Cardiac muscle cell (in vitro differentiated cells and primary cell): ENCODE results near the gene MPC1L. TPM values are rescaled to one million over a fixed set of nuclear protein-coding genes. Genes with fewer than 3 reads are reported as not detected.
"Not testable (repeated sequence)": the region's sequence is repeated elsewhere in the genome, so short reads cannot be mapped to it uniquely, and the experiment has no call there.

Experiments
- DNase-seq, 2 donors: peaks; one replicate each; pipeline versions ENCODE4 v3.0.0 to v3.0.0-alpha.2; 2010 to 2017; ENCODE audit warnings: low read depth in 1 of 2, low spot score in 1 of 2
- H3K27ac ChIP-seq: fragments of 200-600 bp; sonication (generic); 2 replicates; pipeline ENCODE4 v1.5.1; 2016
- H3K27me3 ChIP-seq: fragments of 200-600 bp; sonication (generic); 2 replicates; pipeline ENCODE4 v1.6.0; 2016; ENCODE audit warnings: control low read depth
- H3K36me3 ChIP-seq: fragments of 200-600 bp; sonication (generic); 2 replicates; pipeline ENCODE4 v1.5.1; 2016; ENCODE audit warnings: control low read depth
- H3K4me1 ChIP-seq: fragments of 200-600 bp; sonication (generic); 2 replicates; pipeline ENCODE4 v1.8.1; 2017; ENCODE audit warnings: low read depth, mild to moderate bottlenecking, mixed run types
- H3K4me3 ChIP-seq: fragments of 200-600 bp; sonication (generic); 2 replicates; pipeline ENCODE4 v1.5.1; 2016; ENCODE audit warnings: mild to moderate bottlenecking
- H3K9me3 ChIP-seq: fragments of 200-600 bp; sonication (generic); 2 replicates; pipeline ENCODE4 v1.5.1; 2017; ENCODE audit warnings: low read depth, mild to moderate bottlenecking, control low read depth
- CTCF ChIP-seq: IDR thresholded peaks from 2 replicates; pipeline ENCODE4 v1.5.1; 2012; ENCODE audit warnings: low read depth, mild to moderate bottlenecking, low read length
- polyA plus RNA-seq: library from polyadenylated mRNA; unstranded; fragments of >200 nt; fragmentation: Nextera tagmentation; extraction: Ambion mirVana; gene quantifications from 2 replicates; pipeline ENCODE4 v1.2.1, GENCODE V29; 2016
- total RNA-seq: library from RNA; depleted of rRNA; stranded (reverse); fragments of >200 nt; gene quantifications from 2 replicates; pipeline ENCODE4 v1.2.3, GENCODE V29; 2016

The MPC1L gene
- total RNA-seq = not detected in 2 replicates
- polyA plus RNA-seq = not detected in 2 replicates

- H3K36me3 ChIP-seq = no peaks in the 10 kb centered on the region
- no peaks in the 10 kb centered on the region for H3K4me1 ChIP-seq
- no peak within 1 kb of the TSS for H3K4me3 ChIP-seq
- no peak within 1 kb of the TSS for H3K27ac ChIP-seq
- H3K27me3 ChIP-seq = no peaks in the 10 kb centered on the region
- no peaks in the 10 kb centered on the region for H3K9me3 ChIP-seq
- DNase-seq = no peak
- TF ChIP-seq CTCF = no peak
Measured at GRCh38 chrX:40623139-40623536, at the start of gene MPC1L. TSS of gene MPC1L (plus strand) at chrX:40623428. CDS start at chrX:40623566, 138 bp downstream.

GRCh38 chrX:40573763-40574162, 49.5 kb upstream of the MPC1L start:
- DNase-seq = peak in 1 of 2 donors; percentile 33
- H3K4me3 ChIP-seq = no peak overlapping the region

GRCh38 chrX:40575411-40575810, 47.8 kb upstream of the MPC1L start:
- DNase-seq = peak in 1 of 2 donors; percentile 67
- H3K4me1 ChIP-seq, H3K4me3 ChIP-seq, H3K27ac ChIP-seq, H3K27me3 ChIP-seq, H3K9me3 ChIP-seq, H3K36me3 ChIP-seq: not testable (repeated sequence)

More at GRCh38 chrX:40573763-40574162, 49.5 kb upstream of the MPC1L start:
- Histone ChIP-seq H3K27ac (no peak overlapping the region), H3K36me3 (no peaks in the 10 kb centered on the region), H3K27me3 (no peaks in the 10 kb centered on the region), H3K9me3 (no peaks in the 10 kb centered on the region), H3K4me1 (no peaks in the 10 kb centered on the region)
- peak; percentile 59 for TF ChIP-seq CTCF

GRCh38 chrX:40576291-40576690, 46.9 kb upstream of the MPC1L start:
- no peaks in the 10 kb centered on the region for H3K9me3 ChIP-seq
- no peaks in the 10 kb centered on the region for H3K36me3 ChIP-seq
- H3K4me3 ChIP-seq = no peak overlapping the region
- no peaks in the 10 kb centered on the region for H3K4me1 ChIP-seq
- TF ChIP-seq CTCF = no peak
- H3K27ac ChIP-seq = no peak overlapping the region
- no peaks in the 10 kb centered on the region for H3K27me3 ChIP-seq
- DNase-seq = no peak

GRCh38 chrX:40578039-40578695, 45.1 kb upstream of the MPC1L start:
- Histone ChIP-seq H3K4me1 (peaks cover 4% of the 10 kb centered on the region), H3K9me3 (no peaks in the 10 kb centered on the region), H3K27ac (no peak overlapping the region), H3K36me3 (no peaks in the 10 kb centered on the region), H3K27me3 (no peaks in the 10 kb centered on the region), H3K4me3 (no peak overlapping the region)
- TF ChIP-seq CTCF = no peak
- DNase-seq = no peak

- TF ChIP-seq CTCF = no peak
- H3K27me3 ChIP-seq = no peaks in the 10 kb centered on the region
- no peaks in the 10 kb centered on the region for H3K9me3 ChIP-seq
- no peaks in the 10 kb centered on the region for H3K36me3 ChIP-seq
- H3K27ac ChIP-seq = no peak overlapping the region
- peaks cover 4% of the 10 kb centered on the region for H3K4me1 ChIP-seq
- no peak for DNase-seq
- no peak overlapping the region for H3K4me3 ChIP-seq
Measured at GRCh38 chrX:40579141-40579540, 44.1 kb upstream of the MPC1L start.
